HG03457 (cell line): Measurements from ENCODE around the gene KCNQ1.

Experiments
- ATAC-seq: cut with Tn5 transposase; IDR thresholded peaks from one replicate; pipeline ENCODE4 v1.9.1; 2021; ENCODE audit warnings: moderate number of reproducible peaks; ENCODE audit not compliant: unreplicated experiment

The KCNQ1 gene

DNA sequence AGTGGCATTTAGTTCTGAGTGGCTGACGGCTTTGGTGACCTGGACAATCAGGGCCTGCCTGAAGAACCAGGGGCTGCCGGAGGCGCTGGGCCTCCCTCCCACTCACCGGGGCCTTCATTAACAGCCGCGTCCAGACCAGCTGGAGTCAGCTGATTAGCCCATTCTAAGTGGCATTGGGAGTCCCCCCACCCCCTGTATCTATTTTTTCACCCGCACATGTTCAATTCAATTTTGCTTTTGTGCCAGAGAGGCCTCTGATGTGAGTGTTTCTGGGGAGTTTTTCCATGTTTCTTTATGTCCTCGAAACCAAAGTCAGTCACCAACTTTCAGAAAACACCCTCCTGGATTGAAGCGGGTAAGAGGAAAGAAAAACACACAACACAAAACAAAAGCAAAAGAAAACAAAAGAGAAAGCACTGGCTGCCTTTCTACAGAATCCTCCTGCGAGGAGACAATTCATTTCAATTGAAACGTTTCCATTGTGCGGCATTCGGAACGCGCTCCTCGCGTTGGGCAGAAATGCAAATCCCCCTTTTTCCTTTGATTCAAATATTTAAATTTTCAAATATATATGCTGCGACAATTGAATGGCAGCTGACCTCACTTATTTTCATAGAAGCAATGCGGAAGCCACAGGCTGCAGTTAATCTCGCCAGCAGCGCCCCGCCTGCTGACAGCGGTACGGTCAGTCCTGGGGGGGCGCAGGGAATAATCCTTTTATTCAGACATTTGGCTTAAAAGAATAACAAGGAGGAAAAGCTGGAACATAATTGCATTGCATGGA is 423.1 kb downstream of the KCNQ1 start:
- ATAC-seq, result no peak

- ATAC-seq, result no peak
These were observed 423.8 kb downstream of the KCNQ1 start for GRCh38 chr11:2868506-2869133.

- ATAC-seq, result no peak
These were observed 424.3 kb downstream of the KCNQ1 start for GRCh38 chr11:2869134-2869526.

GRCh38 chr11:2869561-2870427 is 425.0 kb downstream of the KCNQ1 start:
- ATAC-seq, result no peak

GRCh38 chr11:2870460-2870859 is 425.7 kb downstream of the KCNQ1 start:
- ATAC-seq, result no peak

- no peak for ATAC-seq
These were observed 426.3 kb downstream of the KCNQ1 start for GRCh38 chr11:2870969-2871680.

DNA sequence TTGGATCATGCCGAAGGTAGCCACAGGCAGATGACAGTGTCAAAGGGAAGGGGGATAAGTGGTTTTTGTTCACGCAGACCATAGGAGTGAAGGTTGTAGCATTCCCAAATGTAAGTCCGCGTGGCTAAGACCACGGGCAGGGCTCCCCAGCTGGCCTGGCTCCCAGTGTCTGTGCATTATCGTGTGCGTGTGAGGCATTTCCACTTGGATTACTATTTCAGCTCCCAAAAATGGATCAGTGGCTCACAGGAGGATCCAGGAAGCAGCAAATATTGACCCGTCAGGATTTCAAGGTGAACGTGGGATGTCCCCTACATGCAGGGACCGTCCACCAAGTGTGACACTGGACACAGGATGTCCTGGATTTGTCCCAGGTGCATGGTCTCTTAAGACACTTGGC is 430.2 kb downstream of the KCNQ1 start:
- ATAC-seq, result no peak

GRCh38 chr11:2877474-2877873 is 432.7 kb downstream of the KCNQ1 start:
- no peak for ATAC-seq

DNA sequence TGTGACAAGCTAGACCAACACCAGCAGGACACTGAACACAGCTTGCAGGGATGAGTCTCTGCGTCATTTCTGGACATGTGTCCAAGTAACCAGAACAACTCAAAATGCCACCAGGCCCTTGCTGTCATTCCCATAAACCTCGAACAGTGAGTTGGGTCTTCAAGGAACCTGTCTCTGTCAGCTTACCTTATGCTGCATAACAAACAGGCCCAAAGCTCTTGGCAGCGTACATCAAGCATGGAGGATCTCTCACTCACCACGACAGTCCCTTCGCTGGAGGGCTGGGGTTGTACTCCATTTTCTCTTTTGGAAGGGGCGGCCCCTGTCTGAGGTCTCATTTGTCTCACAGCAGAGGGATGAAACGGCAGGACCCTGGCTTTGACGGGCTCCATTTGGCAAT is 434.0 kb downstream of the KCNQ1 start:
- no peak for ATAC-seq

GRCh38 chr11:2880646-2881045 is 435.8 kb downstream of the KCNQ1 start:
- ATAC-seq, result no peak

DNA sequence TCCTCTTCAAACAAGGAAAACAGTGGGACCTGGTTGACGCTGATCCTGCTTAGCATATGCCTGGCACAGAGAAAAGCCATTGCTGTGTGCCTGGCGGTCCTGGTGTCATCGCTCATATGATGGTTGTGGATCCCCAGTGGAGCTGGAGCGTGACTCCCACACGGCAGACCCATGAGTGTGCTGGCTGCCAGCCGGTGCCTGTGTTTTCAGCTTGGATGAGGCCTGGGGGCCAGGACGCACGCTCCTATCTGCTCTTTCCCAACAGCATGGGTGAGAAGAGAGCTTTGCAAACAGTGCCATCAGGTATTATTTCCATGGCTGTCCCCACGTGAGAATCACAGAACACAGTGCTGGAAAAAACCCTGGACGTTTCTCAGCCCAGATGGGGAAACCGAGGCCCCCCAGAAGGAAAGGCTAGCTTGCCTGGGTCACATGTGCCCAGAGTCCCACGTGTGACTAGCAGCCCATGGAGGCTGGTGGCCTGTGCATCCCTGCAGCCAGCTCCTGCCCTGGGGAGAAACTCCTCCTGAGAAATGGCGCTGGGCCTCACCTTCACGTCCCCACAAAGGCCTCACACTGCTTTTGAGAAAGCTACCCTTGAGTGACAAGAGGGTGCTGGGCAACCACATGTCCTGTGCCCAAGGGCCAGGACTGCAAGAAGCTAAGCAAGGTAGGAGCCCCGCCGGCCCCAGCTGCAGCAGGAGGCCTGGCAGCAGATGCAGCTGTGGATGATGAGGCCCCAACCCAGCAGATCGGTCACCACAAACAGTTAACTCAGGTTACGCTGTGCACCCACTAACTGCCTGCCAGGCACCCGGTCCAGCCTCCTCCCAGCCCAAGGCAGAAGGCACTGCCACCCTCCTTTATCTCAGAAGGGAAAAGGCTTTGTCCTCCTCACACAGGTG is 436.5 kb downstream of the KCNQ1 start:
- no peak for ATAC-seq

GRCh38 chr11:2881981-2882375 is 437.2 kb downstream of the KCNQ1 start:
- ATAC-seq, result no peak

GRCh38 chr11:2882396-2883110 is 437.7 kb downstream of the KCNQ1 start:
- no peak for ATAC-seq

DNA sequence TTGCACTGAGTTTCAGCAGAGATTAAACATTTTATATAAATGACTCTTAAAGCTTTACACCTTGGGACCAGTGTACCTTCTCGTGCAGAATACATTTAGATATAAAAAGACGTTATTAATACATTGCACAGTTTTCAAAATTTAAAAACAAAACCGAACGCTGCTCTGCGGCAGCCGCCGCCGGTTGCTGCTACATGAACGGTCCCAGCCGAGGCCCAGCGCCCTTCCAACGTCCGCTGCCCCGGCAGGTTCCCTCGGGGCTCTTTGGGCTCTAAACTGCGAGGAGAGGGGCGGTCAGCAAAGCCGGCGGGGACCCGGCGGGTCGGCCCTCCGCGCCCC is 438.8 kb downstream of the KCNQ1 start:
- ATAC-seq, result no peak

GRCh38 chr11:2883979-2884815 is 439.4 kb downstream of the KCNQ1 start:
- ATAC-seq, result no peak

- ATAC-seq, result no peak
These were observed 440.3 kb downstream of the KCNQ1 start for GRCh38 chr11:2885017-2885677.

GRCh38 chr11:2885678-2886081 is 440.9 kb downstream of the KCNQ1 start, which contains the start of gene CDKN1C:
Gene CDKN1C (minus strand): TSS chr11:2885775. CDS start chr11:2885456, 319 bp downstream.
- ATAC-seq, result peak; percentile 57
